ENCODE data around the gene DCTPP1. TPM values are rescaled to one million over a fixed set of nuclear protein-coding genes. Genes with fewer than 3 reads are reported as not detected.
A peak's percentile ranks its signal among the peaks of the same experiment; 100 is the strongest.

The DCTPP1 gene
- total and polyA plus RNA-seq, 2 of the 4 experiments (the other 2 are of a cell fraction): 24.9 to 45.5 TPM

- Histone ChIP-seq H3K23ac (ENCODE audit: low read depth, low read length) (no peak within 1 kb of the TSS), H2AFZ (replicated peaks; ENCODE audit: low read length, poor library complexity) (no peak within 1 kb of the TSS), H3K18ac (ENCODE audit: low read depth, low read length) (no peak within 1 kb of the TSS), H4K8ac (ENCODE audit: low read depth in 2 of 2, low read length in 2 of 2) (no peak within 1 kb of the TSS), H3K4me2 (ENCODE audit: low read depth, low read length) (no peak within 1 kb of the TSS), H2BK20ac (ENCODE audit: low read depth, low read length) (no peak within 1 kb of the TSS), H3K9ac (ENCODE audit: low read depth, low read length) (no peak within 1 kb of the TSS), H2AK9ac (replicated peaks; ENCODE audit: low read depth, low read length, poor library complexity) (peak within 1 kb of the TSS; percentile 82), H3K36me3 (ENCODE audit: control insufficient read depth, insufficient read depth, low read length) (no peaks in the 10 kb centered on the region), H2BK5ac (ENCODE audit: low read depth, low read length, poor library complexity, severe bottlenecking) (no peak within 1 kb of the TSS), H3K4ac (ENCODE audit: low read depth, low read length) (no peak within 1 kb of the TSS), H2BK120ac (ENCODE audit: low read depth, low read length) (no peak within 1 kb of the TSS), H4K5ac (ENCODE audit: low read depth, low read length) (no peak within 1 kb of the TSS), H3K9me1 (ENCODE audit: insufficient read depth, low read length) (peaks cover 16% of the 10 kb centered on the region), H3K79me1 (ENCODE audit: low read depth in 1 of 2, low read length in 2 of 2) (peaks cover 0 to 28% of the 10 kb centered on the region in 2 experiments), H2BK15ac (ENCODE audit: low read depth, low read length) (no peak within 1 kb of the TSS), H3K9me3 (ENCODE audit: control insufficient read depth, insufficient read depth, low read length) (no peaks in the 10 kb centered on the region), H3K27ac (ENCODE audit: insufficient read depth, low read length) (no peak within 1 kb of the TSS), H4K20me1 (ENCODE audit: insufficient read depth, low read length) (peaks cover 10% of the 10 kb centered on the region), H3K4me3 (ENCODE audit: insufficient read depth, low read depth, low read length) (no peak within 1 kb of the TSS), H3K14ac (replicated peaks; ENCODE audit: low read depth, low read length) (no peak within 1 kb of the TSS), H3K4me1 (ENCODE audit: control insufficient read depth, insufficient read depth, low read length) (peaks cover 7% of the 10 kb centered on the region), H4K91ac (ENCODE audit: insufficient read depth, low read depth, low read length) (no peak within 1 kb of the TSS), H2AK5ac (ENCODE audit: low read depth, low read length) (peak within 1 kb of the TSS; percentile 64; the same call in 1 of the 2 replicates), H3K27me3 (ENCODE audit: control insufficient read depth, insufficient read depth, low read length) (no peaks in the 10 kb centered on the region), H3K56ac (ENCODE audit: extremely low read depth, insufficient read depth, low read length) (no peak within 1 kb of the TSS)
- intact Hi-C loops (cut with micrococcal nuclease) (no loop called here), in situ Hi-C loops (cut with MboI; ENCODE audit: low sequenced_read_pairs) (no loop called here), dilution Hi-C loops (cut with HindIII; ENCODE audit: low sequenced_read_pairs, unreplicated experiment) (no loop called here)
- TF ChIP-seq, protein P1, sequence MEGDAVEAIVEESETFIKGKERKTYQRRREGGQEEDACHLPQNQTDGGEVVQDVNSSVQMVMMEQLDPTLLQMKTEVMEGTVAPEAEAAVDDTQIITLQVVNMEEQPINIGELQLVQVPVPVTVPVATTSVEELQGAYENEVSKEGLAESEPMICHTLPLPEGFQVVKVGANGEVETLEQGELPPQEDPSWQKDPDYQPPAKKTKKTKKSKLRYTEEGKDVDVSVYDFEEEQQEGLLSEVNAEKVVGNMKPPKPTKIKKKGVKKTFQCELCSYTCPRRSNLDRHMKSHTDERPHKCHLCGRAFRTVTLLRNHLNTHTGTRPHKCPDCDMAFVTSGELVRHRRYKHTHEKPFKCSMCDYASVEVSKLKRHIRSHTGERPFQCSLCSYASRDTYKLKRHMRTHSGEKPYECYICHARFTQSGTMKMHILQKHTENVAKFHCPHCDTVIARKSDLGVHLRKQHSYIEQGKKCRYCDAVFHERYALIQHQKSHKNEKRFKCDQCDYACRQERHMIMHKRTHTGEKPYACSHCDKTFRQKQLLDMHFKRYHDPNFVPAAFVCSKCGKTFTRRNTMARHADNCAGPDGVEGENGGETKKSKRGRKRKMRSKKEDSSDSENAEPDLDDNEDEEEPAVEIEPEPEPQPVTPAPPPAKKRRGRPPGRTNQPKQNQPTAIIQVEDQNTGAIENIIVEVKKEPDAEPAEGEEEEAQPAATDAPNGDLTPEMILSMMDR (conservative IDR thresholded peaks at IDR 0.05; ENCODE audit: low read depth, low read length): no peak
- TF ChIP-seq MAFK (IDR thresholded peaks at IDR 0.05; ENCODE audit: low read depth, low read length) (no peak), BHLHE40 (IDR thresholded peaks at IDR 0.05; ENCODE audit: low read depth, low read length) (no peak), RAD21 (IDR thresholded peaks at IDR 0.05; ENCODE audit: low read length) (no peak), ELK1 (IDR thresholded peaks at IDR 0.05; ENCODE audit: borderline replicate concordance, low read depth, low read length) (no peak), NFE2L2 (IDR thresholded peaks at IDR 0.05; ENCODE audit: low read depth, low read length) (no peak), USF2 (IDR thresholded peaks at IDR 0.05; ENCODE audit: low read depth, low read length) (no peak)
- ATAC-seq (ENCODE audit: low read depth) (no peak), DNase-seq (no peak)
- ChIA-PET CTCF (no interaction called here), POLR2A (ENCODE audit: unreplicated experiment) (no interaction called here)
- no TSS peak for BruUV-seq (replicated peaks)
- WGBS, 2 experiments (ENCODE audit: extremely low coverage in 2 of 2, insufficient read length in 1 of 2): no CpG with 5 or more reads among the region's 6 CpGs
Measured at GRCh38 chr16:30374538-30374937, 55.3 kb downstream of the DCTPP1 start, which contains the start of gene MYL11. TSS of gene MYL11 (plus strand) at chr16:30374802. CDS start at chr16:30374858, 56 bp downstream.
